ENCODE measurements around the gene SLC16A8.
A peak's percentile ranks its signal among the peaks of the same experiment; 100 is the strongest.
"Not testable (repeated sequence)": the region's sequence is repeated elsewhere in the genome, so short reads cannot be mapped to it uniquely, and the experiment has no call there.

Gene SLC16A8

GRCh38 chr22:38041760-38042487 lies 42.1 kb downstream of the SLC16A8 start:
- DNase-seq = peak in 2 of 3 donors; percentile 23 to 24

- DNase-seq = no peak
Measured at GRCh38 chr22:38040953-38041759, 42.8 kb downstream of the SLC16A8 start.

DNA sequence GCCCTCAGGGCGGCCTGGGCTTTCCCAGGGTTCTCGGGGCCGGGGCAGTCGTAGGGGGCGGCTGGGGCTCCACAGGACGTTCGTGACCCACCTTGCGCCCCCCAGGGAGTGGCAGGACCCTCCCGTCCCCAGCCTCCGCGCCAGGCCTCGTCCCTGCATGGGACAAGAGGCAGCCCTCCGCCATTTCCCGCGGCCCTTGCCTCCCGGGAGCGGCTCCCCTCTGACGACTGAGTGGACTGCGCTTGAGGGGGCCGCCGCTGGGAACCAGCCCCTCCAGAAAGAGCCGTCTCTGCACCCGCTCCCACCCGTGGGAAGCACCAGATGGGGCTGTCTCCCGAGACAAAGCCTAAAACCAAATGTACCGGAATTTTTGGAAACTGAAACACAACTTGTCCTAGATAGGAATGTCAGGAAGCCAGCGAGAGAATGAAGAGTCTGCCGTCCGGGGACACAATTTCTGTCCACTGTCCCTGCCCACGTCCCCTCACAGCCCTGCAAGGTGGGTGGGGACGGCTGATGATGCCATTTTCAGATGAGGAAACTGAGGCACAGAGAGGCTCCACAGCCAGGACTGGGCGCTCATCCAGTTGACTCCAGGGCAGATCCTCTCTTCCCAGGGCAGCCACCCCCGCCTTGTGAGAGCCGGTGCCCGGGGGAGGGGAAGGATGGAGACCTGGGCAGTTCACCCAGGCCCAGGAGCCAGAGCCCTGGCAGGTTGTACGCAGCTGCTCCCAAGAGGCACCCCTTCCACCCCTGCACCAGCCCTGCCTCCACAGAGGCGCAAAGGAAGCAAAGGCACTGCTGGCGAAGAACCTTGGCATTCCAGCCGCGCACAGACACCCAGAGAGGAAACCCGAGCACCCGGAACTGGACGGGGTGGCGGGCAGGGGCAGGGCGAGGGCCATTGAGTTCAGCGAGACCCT lies 44.8 kb downstream of the SLC16A8 start:
- DNase-seq = no peak

DNA sequence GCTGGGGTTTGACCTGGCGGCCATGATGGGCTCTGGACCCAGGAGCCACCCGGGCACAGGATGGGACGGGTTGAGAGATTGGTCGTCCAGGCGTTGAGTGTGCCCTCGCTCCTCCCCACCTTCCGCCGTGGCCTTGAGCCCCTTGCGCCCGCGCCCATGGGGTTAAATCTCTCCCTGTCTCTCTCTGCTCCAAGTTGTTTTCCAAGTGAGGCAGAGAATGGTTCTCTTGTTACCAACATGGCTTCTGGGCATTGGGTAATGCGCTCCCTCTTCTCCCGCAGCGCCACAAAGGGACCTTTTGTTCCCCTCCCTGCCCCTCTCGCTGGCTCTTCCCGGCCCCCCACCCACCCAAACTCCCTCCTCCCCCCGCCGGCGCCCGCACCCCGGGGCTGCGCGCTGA lies 45.6 kb downstream of the SLC16A8 start:
- no peak for DNase-seq

GRCh38 chr22:38037367-38038150 lies 46.4 kb downstream of the SLC16A8 start:
- not testable (repeated sequence) for DNase-seq

DNA sequence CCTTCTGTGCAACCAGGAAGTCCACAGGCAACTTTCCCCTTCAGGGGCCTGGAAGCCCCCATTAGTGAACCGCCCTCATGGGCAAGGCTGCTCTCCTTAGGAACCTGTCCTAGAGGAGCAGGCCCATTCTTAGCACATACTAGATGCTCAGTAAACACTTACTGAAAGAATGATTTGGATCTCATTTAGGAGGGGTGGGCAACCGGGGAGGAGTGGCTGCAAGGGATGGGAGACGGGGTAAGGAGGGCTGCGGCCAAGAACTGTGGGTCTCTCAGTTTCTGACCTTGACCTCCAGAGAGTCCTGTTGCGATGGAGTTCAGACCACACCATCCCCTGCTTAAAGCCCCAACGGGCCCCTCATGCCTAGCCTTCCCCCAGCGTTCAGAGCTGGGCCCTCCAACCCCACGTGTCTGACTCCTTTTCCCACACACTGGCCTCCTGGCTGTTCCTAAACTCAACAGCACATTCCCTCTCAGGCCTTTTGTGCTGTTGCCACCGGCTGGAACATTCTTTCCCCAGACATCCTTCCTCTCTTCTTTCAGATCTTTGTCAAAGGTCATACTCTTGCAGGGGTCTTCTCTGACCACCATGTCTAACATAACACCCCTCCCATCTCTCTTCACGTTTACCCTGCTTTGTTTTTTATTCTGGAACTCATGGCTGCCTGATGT lies 47.5 kb downstream of the SLC16A8 start:
- DNase-seq = no peak

DNA sequence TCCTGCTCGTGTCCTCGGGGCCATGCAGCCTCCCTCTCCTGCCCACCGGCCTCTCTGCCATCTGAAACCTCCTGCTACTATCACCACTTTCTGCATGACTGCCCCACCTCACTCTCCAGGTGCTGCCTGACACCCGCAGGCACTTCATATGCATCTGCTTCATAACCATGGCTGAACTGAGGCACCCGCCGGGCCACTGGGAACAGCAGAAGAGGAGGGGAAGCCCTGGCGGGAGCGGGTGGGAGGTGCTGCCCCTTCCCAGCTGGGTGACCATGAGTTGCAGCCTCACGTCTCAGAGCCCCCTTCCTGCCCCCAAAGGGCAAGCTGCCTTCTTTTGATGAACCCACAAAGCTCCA lies 48.5 kb downstream of the SLC16A8 start:
- no peak for DNase-seq

GRCh38 chr22:38034884-38035529 lies 49.0 kb downstream of the SLC16A8 start:
- no peak for DNase-seq

- DNase-seq = peak; percentile 75 to 85 (median 80)
Measured at GRCh38 chr22:38034278-38034882, 49.6 kb downstream of the SLC16A8 start.

- DNase-seq = no peak
Measured at GRCh38 chr22:38033522-38034277, 50.3 kb downstream of the SLC16A8 start.

GRCh38 chr22:38032681-38033521 lies 51.1 kb downstream of the SLC16A8 start:
- peak; percentile 72 to 80 (median 75) for DNase-seq

DNA sequence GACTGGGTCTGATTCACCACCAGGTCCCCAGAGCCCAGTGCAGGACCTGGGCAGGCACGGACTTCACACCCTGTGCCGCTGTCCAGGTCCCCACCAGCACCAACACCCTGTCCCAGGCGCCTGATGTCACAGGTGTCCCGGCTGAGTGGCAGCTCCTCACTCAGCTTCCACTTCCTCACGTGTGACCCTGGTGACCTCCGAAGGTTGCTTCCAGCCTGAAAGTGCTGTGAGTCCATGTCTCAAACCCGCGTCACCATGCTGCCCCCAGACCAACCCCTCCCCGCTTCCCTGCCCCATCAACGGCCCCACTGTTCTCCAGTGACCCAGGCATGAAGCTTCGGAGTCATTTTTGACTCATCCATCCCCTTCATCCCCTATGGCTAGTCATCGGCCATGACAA lies 52.5 kb downstream of the SLC16A8 start:
- DNase-seq = no peak

DNA sequence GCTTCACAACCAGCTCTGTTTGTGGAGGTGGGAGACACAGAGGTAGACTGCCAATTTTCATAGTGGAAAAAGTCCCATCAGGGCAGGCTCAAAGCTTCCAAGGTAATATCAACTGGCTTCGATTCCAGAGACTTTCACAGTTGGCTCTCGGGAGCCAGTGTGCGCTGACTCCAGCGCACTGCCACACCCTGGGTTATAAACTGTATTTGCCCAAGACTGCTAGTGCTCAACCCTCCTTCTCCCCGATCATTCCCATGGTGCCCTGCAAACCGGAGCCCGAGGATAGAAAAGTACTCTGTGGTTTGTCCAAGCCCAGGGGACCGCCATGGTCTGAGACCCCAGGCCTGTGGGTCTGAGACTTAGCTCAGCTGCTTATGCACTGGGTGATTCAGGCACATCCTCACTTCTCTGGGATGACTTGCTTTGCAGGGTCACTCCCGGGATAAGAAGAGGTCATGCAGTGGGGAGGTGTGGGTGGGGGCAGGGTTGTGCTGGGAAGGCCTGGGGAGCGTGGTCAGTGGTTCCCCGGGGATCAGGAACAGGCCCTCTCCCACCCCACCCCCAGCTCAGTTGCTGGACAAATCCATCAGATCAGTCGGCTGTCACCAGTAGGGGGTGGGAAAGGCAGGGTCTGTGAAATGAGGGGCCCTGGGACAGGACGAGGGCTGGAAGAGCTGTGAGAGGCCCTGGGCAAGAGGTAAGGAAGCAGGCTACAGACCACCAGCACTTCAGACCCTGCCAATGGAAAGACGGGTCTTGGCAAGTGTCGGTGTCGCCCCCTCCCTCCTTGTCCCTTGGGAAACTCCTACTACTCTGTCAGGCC lies 53.5 kb downstream of the SLC16A8 start:
- no peak for DNase-seq

DNA sequence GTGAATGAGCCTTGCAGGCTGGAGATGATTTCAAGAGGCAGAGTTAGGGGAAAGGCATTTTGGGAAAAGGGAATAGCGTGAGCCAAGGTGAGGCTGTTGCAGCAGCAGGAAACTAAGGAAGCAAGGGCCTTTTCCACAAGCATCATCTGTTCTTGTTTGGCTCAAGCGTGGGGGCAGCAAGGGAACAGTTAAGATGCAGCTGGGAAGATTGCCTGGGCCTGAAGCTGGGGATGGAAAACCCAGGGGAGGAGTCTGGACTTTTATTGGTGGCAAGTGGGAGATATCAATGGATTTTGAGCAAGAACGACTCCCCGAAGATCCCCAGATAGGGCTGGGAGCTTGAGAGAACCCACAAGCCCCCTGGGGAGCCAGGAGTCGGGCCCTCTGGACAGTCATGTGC lies 54.1 kb downstream of the SLC16A8 start:
- no peak for DNase-seq

GRCh38 chr22:38029370-38029769 lies 54.6 kb downstream of the SLC16A8 start:
- no peak for DNase-seq

- no peak for DNase-seq
Measured at GRCh38 chr22:38028344-38029130, 55.4 kb downstream of the SLC16A8 start.
